DOHH2 (cell line): ENCODE measurements around the gene SCUBE1.

Source experiments
- EZH2phosphoT487 ChIP-seq: fragments of 200-600 bp; sonication (generic); IDR thresholded peaks from 2 replicates; pipeline ENCODE4 v1.6.1; 2017; ENCODE audit warnings: borderline replicate concordance, mild to moderate bottlenecking, antibody characterized with exemption, low read length, moderate library complexity, mixed read lengths
- TF ChIP-seq, protein P1 (sequence below): fragments of 200-600 bp; sonication (generic); IDR thresholded peaks from one replicate; pipeline ENCODE4 v1.5.1; 2014; ENCODE audit warnings: antibody characterized with exemption, mild to moderate bottlenecking, low read depth, low read length; ENCODE audit not compliant: poor library complexity, severe bottlenecking

GRCh38 chr22:43235445-43236409 lies 107.4 kb downstream of the SCUBE1 start:
- TF ChIP-seq, protein P1, sequence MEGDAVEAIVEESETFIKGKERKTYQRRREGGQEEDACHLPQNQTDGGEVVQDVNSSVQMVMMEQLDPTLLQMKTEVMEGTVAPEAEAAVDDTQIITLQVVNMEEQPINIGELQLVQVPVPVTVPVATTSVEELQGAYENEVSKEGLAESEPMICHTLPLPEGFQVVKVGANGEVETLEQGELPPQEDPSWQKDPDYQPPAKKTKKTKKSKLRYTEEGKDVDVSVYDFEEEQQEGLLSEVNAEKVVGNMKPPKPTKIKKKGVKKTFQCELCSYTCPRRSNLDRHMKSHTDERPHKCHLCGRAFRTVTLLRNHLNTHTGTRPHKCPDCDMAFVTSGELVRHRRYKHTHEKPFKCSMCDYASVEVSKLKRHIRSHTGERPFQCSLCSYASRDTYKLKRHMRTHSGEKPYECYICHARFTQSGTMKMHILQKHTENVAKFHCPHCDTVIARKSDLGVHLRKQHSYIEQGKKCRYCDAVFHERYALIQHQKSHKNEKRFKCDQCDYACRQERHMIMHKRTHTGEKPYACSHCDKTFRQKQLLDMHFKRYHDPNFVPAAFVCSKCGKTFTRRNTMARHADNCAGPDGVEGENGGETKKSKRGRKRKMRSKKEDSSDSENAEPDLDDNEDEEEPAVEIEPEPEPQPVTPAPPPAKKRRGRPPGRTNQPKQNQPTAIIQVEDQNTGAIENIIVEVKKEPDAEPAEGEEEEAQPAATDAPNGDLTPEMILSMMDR, result no peak
- TF ChIP-seq EZH2phosphoT487, result no peak
